GM12874 (cell line): ENCODE data around the gene RFTN1.

Experiments
- TF ChIP-seq, protein P1 (sequence below): IDR thresholded peaks from 2 replicates; pipeline ENCODE4 v1.5.1; 2011; ENCODE audit warnings: low read depth, mild to moderate bottlenecking, control low read depth, low read length, moderate library complexity; ENCODE audit not compliant: insufficient read depth

RFTN1 gene

GRCh38 chr3:16335772-16336645, 177.5 kb downstream of the RFTN1 start:
- TF ChIP-seq, protein P1, sequence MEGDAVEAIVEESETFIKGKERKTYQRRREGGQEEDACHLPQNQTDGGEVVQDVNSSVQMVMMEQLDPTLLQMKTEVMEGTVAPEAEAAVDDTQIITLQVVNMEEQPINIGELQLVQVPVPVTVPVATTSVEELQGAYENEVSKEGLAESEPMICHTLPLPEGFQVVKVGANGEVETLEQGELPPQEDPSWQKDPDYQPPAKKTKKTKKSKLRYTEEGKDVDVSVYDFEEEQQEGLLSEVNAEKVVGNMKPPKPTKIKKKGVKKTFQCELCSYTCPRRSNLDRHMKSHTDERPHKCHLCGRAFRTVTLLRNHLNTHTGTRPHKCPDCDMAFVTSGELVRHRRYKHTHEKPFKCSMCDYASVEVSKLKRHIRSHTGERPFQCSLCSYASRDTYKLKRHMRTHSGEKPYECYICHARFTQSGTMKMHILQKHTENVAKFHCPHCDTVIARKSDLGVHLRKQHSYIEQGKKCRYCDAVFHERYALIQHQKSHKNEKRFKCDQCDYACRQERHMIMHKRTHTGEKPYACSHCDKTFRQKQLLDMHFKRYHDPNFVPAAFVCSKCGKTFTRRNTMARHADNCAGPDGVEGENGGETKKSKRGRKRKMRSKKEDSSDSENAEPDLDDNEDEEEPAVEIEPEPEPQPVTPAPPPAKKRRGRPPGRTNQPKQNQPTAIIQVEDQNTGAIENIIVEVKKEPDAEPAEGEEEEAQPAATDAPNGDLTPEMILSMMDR = no peak

DNA sequence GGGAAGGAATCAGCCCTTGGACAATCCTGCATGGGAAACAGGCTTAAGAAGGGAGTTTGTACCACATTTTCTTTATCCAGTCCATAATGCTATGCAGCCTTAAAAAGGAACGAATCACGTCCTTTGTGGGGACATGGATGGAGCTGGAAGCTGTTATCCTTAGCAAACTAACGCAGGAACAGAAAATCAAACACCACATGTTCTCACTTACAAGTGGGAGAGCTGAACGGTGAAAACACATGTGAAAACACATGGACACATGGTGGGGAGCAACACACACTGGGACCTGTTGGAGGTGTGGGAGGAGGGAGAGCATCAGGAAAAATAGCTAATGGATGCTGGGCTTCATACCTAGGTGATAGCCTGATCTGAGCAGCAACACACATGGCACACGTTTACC, 178.2 kb downstream of the RFTN1 start:
- TF ChIP-seq, protein P1 = no peak

DNA sequence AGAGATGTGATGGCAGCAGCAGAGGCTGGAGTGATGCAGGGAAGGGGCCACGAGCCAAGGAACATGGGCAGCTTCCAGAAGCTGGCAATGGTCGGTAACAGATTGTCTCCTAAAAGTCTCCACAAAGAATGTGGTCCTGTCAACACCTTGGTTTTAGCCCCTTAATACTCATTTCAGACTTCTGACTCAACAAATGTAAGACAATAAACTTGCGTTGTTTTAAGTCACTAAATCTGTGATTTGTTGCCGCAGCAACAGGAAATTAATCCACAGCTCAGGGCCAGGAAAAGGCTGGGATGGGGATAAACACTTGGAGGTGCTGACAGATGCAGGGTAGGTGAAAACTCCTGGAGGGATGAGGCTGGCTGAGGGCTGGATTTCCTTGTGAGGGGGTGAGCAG, 178.6 kb downstream of the RFTN1 start:
- TF ChIP-seq, protein P1 = no peak

- TF ChIP-seq, protein P1 = no peak
Measured at GRCh38 chr3:16332904-16333426, 180.5 kb downstream of the RFTN1 start.

GRCh38 chr3:16331319-16331883, 182.1 kb downstream of the RFTN1 start:
- TF ChIP-seq, protein P1 = no peak

- TF ChIP-seq, protein P1 = no peak
Measured at GRCh38 chr3:16330351-16330750, 183.1 kb downstream of the RFTN1 start.

GRCh38 chr3:16329826-16330129, 183.7 kb downstream of the RFTN1 start:
- TF ChIP-seq, protein P1 = no peak
